ENCODE results near the gene TMEM176B.

Gene TMEM176B

DNA sequence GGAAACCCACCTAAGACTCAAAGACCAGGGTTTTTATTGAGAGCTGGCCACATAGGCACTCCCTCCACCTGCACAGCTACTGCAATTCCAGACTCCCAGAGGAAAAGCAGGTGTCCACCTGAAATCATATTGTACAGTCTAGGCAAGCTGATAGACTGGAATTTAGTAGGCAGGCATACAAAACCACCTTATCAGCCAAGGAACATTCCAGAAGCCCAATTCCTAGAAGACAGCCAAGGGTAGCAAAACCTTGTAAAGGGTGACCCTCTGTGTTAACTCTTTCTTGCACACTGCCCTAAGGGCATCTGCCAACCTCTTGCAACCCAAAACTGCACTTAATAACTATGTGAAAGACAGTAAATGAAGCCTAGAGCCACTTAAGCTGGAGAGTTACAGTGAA, 5.7 kb upstream of the TMEM176B start:
- TF ChIP-seq, protein P1, sequence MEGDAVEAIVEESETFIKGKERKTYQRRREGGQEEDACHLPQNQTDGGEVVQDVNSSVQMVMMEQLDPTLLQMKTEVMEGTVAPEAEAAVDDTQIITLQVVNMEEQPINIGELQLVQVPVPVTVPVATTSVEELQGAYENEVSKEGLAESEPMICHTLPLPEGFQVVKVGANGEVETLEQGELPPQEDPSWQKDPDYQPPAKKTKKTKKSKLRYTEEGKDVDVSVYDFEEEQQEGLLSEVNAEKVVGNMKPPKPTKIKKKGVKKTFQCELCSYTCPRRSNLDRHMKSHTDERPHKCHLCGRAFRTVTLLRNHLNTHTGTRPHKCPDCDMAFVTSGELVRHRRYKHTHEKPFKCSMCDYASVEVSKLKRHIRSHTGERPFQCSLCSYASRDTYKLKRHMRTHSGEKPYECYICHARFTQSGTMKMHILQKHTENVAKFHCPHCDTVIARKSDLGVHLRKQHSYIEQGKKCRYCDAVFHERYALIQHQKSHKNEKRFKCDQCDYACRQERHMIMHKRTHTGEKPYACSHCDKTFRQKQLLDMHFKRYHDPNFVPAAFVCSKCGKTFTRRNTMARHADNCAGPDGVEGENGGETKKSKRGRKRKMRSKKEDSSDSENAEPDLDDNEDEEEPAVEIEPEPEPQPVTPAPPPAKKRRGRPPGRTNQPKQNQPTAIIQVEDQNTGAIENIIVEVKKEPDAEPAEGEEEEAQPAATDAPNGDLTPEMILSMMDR (IDR thresholded peaks at IDR 0.05), result no peak
- Mint-ChIP-seq H3K4me3 (no peak overlapping the region), H3K4me1 (peaks cover 12% of the 10 kb centered on the region), H3K27ac (no peak overlapping the region), H3K9me3 (peaks cover 28% of the 10 kb centered on the region), H3K36me3 (ENCODE audit: low read depth) (peaks cover 8% of the 10 kb centered on the region), H3K27me3 (ENCODE audit: low read depth, poor library complexity) (peaks cover 46% of the 10 kb centered on the region)
- DNase-seq, result no peak

DNA sequence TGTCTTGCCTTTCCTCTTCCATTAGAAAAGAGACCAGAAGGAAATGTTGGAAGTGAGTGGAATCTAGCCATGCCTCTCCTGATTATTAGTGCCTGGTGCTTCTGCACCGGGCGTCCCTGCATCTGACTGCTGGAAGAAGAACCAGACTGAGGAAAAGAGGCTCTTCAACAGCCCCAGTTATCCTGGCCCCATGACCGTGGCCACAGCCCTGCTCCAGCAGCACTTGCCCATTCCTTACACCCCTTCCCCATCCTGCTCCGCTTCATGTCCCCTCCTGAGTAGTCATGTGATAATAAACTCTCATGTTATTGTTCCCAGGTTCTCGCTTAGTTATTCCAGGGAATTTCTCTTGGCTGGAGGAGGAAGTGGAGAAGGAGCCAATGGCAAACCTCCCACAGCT, 4.6 kb upstream of the TMEM176B start:
- Mint-ChIP-seq H3K4me3 (no peak overlapping the region), H3K27ac (no peak overlapping the region), H3K4me1 (peaks cover 12% of the 10 kb centered on the region), H3K36me3 (ENCODE audit: low read depth) (peaks cover 8% of the 10 kb centered on the region), H3K27me3 (ENCODE audit: low read depth, poor library complexity) (peaks cover 54% of the 10 kb centered on the region), H3K9me3 (peaks cover 28% of the 10 kb centered on the region)
- TF ChIP-seq, protein P1 (IDR thresholded peaks at IDR 0.05), result no peak
- no peak for DNase-seq

DNA sequence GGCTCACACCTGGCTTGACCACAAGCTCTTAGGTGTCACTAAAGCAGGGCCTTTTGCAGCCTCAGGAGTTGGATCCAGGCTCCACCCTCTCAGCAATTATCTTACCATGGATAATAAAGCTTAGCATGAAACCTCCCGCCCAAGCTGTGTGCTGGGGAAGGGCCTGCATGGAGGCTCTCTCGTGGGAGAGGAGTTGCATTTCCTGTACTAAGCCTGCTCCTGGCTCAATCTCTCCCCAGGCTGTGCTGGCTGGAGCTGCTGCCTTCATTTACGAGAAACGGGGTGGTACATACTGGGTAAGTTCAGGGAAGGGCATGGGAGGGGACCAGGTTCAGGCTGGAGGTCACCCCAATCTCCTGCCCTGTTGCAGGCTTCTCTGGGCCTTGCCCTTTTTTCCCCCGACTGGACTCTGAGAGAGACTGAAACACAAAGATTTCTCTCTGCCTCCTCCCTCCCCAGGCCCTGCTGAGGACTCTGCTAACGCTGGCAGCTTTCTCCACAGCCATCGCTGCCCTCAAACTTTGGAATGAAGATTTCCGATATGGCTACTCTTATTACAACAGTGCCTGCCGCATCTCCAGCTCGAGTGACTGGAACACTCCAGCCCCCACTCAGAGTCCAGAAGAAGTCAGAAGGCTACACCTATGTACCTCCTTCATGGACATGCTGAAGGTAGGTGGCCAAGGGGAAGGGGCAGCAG, 3.1 kb upstream of the TMEM176B start:
- no peak for DNase-seq
- H3K4me3 Mint-ChIP-seq, result peak overlapping the region; percentile 23
- H3K4me1 Mint-ChIP-seq, result peaks cover 12% of the 10 kb centered on the region
- TF ChIP-seq, protein P1 (IDR thresholded peaks at IDR 0.05), result no peak
- peaks cover 15% of the 10 kb centered on the region for H3K36me3 Mint-ChIP-seq (ENCODE audit: low read depth)
- peaks cover 66% of the 10 kb centered on the region for H3K27me3 Mint-ChIP-seq (ENCODE audit: low read depth, poor library complexity)
- H3K9me3 Mint-ChIP-seq, result peaks cover 35% of the 10 kb centered on the region
- H3K27ac Mint-ChIP-seq, result no peak overlapping the region

DNA sequence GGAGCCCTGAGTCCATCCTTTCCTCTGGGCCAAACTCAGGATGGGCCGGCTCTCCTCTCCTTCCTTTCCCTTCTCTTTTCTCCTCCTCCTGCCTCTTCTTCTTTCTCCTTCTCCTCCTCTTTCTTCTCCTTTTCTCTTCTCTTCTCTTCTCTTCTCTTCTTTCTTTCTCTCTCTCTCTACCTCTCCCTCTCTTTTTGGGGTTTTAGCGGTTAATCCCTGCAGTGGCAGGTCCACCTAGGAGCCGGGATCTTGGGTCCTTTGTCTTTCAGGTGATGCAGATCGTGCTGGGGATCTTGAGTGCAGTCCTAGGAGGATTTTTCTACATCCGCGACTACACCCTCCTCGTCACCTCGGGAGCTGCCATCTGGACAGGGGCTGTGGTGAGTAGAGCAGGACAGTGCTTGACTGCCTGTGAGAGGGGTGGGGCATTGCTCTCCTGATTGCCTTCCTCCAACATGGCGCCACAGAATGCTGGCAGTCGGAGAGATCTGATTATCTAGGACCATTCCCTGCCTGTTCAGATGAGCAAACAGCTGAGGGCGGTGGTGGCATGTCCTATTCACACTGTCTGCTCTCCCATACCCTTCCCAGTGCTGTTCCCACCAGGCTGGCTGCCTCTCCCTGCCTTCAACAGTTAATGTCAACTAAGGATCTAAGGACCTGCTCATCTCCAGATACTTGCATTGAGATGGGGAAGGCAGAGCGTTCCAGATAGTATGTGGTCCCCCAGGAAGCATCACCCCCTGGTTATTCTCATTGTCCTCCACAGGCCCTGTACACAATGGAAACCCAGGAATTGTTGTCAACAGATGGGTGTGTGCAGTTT, 2.0 kb upstream of the TMEM176B start:
- TF ChIP-seq, protein P1 (IDR thresholded peaks at IDR 0.05), result no peak
- H3K36me3 Mint-ChIP-seq (ENCODE audit: low read depth), result peaks cover 12% of the 10 kb centered on the region
- peaks cover 28% of the 10 kb centered on the region for H3K9me3 Mint-ChIP-seq
- H3K27me3 Mint-ChIP-seq (ENCODE audit: low read depth, poor library complexity), result peaks cover 77% of the 10 kb centered on the region
- H3K27ac Mint-ChIP-seq, result no peak overlapping the region
- peaks cover 12% of the 10 kb centered on the region for H3K4me1 Mint-ChIP-seq
- DNase-seq, result no peak
- H3K4me3 Mint-ChIP-seq, result peak overlapping the region; percentile 63

DNA sequence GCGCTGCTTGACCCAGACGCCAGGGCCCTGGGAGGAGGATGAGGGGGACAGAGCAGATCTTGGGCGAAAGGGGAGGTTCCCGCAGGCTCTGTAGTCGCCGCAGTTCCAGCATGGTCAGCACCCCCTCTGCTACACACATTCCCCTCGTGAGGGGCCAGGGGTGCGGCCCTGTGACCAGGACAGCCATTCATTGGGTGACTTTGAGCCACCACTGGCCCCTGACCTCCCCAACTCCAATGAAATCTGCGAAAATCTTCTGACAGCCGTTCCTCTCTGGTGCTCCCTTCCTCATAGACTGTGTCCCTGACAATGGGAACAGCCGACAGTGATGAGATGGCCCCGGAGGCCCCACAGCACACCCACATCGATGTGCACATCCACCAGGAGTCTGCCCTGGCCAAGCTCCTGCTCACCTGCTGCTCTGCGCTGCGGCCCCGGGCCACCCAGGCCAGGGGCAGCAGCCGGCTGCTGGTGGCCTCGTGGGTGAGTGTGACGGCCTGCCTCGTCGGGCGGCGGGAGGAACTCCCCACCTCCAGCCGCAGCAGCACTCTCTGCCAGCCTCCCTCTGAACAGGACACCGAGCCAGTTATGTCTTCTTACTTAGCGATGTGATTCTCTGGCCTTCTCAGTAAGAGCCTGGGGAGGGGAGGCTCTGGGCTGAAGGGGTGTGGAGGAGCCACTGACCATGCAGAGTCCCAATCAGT, 1.2 kb upstream of the TMEM176B start:
- Mint-ChIP-seq H3K27ac (no peak overlapping the region), H3K36me3 (ENCODE audit: low read depth) (peaks cover 10% of the 10 kb centered on the region), H3K4me3 (peak overlapping the region; percentile 76), H3K27me3 (ENCODE audit: low read depth, poor library complexity) (peaks cover 80% of the 10 kb centered on the region), H3K4me1 (peaks cover 12% of the 10 kb centered on the region), H3K9me3 (peaks cover 26% of the 10 kb centered on the region)
- no peak for DNase-seq
- TF ChIP-seq, protein P1 (IDR thresholded peaks at IDR 0.05), result no peak

Data from nephron progenitor cell (in vitro differentiated cells).